ENCODE measurements around the gene RRP15. TPM values are rescaled to one million over a fixed set of nuclear protein-coding genes. Genes with fewer than 3 reads are reported as not detected.

The RRP15 gene
- total RNA-seq, 1 donor from 2014 or later: 3.6 TPM

- DNase-seq (ENCODE audit: low read depth in 2 of 2): no peak
These were observed 77.5 kb downstream of the RRP15 start for GRCh38 chr1:218362418-218363076.

GRCh38 chr1:218363141-218363540 is 78.0 kb downstream of the RRP15 start:
- no peak for DNase-seq (ENCODE audit: low read depth in 2 of 2)

DNA sequence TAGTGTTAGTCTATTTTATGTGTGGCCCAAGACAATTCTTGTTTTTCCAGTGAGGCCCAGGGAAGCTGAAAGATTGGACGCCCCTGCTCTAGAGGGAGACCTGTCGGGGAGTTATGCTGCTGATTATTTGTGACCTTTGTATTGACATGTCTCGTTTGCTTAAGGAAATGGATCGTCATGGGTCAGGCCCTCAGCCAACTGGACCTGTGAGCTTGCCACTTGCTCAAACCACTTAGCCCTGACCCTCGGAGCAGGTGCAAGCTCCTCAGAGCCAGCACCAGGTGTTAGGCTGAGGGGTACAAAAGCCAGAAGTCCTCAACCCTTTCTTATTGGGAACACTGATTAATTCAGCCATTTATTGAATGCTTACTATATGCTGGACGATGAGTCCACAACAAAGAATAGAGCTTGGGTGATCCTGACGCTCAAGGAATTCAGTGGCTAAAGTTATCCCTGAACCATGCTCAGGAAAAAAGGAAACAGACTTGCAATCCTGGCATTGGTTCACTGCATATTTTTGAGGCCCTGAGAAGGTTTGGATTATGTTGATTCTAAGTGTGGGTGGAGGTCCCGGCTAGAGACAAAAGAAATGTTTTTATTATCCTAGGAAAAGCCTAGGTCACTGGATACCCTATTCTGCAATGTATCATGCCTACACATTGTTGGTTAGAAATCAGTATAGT is 79.1 kb downstream of the RRP15 start:
- DNase-seq (ENCODE audit: low read depth in 2 of 2): peak in 1 of 2 donors; percentile 34

DNA sequence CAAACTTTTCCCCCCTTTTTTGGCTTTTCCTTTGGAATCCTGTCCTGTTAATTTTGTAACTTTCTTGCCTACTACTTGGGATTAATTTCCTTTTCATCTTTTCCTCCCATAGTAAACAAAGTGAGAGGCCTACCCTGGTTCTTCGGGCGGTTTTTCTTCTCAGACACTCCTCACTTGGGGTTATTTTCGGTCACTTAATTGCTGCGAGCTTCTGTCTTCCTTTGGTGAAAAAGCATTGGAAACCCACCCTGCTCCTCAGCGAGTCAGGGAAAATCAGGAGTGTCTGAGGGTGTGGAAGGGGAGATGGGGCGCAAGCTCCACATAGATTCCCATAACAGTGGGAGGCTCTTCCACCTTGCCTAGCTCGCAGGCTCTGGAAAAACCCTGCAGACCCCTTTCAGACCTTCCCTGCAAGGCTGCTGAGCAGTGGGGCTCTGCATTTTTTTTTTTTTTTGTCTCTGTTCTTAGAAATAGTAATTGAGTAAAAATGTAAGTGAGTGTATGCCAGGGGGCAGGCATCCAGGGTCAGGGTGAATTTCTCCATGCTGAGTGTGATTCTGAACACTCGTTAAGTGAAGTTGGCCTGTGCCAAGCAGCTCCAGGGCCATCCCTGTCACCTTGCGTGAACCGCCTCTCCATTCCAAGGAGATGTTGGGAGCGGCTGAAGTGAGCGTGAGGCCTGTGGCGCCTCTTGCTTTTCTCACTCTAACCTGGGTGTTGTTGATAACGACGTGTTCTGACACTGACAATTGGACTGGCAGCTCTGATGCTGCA is 80.3 kb downstream of the RRP15 start:
- no peak for DNase-seq (ENCODE audit: low read depth in 2 of 2)

DNA sequence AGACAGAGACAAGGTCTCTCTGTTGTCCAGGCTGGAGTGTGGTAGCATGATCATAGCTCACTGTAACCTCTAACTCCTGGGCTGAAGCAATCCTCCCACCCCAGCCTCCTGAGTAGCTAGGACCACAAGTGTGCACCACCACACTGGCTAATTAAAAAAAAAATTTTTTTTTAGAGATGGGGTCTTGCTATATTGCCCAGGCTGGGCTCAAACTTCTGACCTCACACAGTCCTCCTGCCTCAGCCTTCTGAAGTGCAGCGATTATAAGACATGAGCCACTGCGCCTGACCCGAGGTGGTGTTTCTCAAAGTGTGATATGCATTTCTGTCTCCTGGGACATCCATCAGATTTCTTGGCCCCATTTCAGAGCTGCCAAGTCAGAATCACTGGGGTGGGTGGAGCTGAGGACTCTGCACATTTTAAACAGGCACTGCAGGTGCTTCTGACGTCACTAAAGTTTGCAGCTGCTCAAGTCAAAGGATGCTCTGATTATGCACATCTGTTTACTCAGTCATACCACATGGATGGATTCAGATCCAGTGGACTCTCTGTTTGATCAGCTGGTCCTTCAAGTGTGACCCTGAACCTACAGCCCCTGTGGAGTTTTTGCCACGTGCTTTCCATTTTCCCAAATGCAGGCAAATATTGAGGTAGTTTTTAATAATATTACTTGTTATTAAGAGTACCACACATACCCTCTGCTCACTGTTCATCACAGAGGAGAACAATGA is 81.4 kb downstream of the RRP15 start:
- DNase-seq (ENCODE audit: low read depth in 2 of 2): no peak

- DNase-seq (ENCODE audit: low read depth in 2 of 2): no peak
These were observed 82.0 kb downstream of the RRP15 start for GRCh38 chr1:218367118-218367517.

DNA sequence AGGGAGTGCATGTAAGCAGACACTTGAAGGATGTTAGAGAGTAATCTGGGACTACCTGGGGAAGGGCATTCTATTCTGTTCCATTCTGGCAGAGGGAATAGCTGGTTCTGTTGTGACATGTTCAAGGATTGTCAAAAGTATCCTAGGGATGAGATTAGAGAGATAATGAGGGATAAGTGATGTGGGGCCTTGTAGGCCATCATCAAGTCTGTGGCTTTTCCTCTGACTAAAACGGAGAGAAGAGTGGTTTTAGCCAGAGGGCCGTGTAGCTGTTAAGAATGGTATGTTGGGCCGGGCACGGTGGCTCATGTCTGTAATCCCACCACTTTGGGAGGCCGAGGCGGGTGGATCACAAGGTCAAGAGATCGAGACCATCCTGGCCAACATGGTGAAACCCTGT is 83.6 kb downstream of the RRP15 start:
- no peak for DNase-seq (ENCODE audit: low read depth in 2 of 2)

GRCh38 chr1:218369688-218370511 is 84.8 kb downstream of the RRP15 start:
- no peak for DNase-seq (ENCODE audit: low read depth in 2 of 2)

DNA sequence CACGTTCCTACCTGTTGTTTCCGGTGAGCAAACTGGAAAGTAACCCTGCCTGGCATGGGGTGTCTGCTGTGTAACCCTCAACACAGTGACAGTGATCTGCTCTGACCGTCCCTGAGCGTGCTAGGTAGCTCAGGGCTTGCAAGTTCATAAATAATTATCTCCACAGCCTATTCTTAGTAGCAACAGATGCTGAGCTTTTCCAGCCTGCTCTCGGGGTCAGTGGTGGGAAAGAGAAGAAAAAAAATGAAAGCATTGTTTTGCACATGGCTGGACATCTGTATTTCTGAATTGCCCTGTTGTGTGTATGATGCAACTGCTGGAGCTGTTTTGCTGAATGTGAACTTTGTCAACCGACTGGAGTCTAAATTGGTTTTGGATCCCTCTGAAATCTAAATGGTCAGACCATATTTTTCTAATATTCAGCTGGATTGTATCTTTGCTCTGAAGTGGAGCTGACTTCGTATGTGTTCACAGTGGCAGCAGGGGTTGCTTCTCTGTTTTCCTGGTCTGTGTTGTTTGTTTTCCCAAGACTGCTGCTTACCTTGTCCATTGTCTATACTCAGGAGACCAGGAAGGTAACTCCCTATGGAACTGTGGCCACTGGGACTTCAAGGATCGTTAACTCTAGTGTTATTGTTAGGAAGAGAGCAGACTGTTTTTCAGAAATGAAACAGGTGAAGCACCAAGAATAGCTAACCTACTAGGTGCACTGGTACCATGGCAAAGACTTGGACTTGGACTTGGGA is 87.0 kb downstream of the RRP15 start:
- DNase-seq (ENCODE audit: low read depth in 2 of 2): peak; percentile 51 to 64

- peak in 1 of 2 donors; percentile 95 for DNase-seq (ENCODE audit: low read depth in 2 of 2)
These were observed 89.6 kb downstream of the RRP15 start for GRCh38 chr1:218374401-218375353.

- DNase-seq (ENCODE audit: low read depth in 2 of 2): no peak
These were observed 91.6 kb downstream of the RRP15 start for GRCh38 chr1:218376722-218377121.

DNA sequence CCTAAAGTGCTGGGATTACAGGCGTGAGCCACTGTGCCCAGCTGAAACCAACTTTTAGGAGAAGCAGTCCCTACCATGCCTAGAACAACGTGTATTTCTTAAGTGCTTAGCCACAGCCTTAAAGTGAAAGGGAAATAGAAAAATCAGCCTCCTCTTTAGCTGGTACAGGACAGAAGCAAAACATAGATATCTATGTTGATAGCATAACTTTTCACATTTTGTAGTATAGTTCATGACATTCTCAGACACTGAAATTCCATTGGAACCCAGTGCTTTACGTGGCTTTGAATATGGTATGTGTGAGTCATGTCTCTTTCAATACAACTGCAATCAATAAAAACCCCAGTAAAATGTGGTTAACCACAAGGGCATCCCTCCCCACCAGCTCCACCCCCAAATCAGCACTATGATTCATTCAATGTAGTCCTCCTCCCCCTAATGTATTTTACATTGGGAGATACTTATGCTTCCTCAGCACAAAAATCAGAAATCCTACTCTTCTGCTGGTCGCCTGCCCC is 92.1 kb downstream of the RRP15 start:
- peak in 1 of 2 donors; percentile 83 for DNase-seq (ENCODE audit: low read depth in 2 of 2)

DNA sequence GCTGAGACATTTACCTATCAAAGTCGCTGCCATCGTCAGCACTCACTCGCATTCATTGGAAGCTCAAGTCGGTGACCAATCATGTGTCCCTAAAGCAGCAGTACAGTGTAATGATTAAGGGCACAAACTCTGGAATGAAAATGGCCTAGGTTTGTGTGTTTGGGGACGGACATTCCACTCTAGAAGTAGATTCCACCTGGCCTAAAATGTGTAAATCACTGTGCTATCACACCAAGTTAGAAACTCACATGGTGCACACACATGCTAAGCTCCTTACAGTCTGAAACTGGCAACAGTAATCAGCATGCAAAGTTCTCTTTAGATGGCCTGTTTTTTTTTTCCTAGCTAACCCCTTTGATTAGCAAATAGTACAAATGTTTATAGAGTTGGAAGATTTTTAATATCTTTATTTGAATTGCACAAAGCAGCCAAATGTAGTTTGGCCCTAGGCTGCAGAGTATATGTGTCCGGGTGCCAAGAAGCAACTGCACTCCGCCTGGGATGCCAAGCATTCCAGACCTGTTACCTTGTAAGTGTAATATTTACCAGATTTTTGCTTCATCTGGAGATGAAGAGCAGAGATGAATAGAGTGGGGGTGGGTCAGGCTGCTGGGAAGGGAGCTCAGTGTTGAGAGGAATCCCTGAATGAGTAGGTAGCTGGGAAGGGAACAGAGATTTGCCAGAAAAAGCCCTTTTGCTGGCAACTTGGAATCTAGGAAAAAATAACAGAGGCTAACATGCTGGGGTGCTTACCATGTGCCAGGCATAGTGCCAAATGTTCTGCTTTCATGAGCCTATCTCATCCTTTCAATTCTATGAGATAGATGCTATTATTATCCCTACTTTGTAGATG is 95.3 kb downstream of the RRP15 start:
- peak; percentile 69 to 71 for DNase-seq (ENCODE audit: low read depth in 2 of 2)

GRCh38 chr1:218382261-218382660 is 97.2 kb downstream of the RRP15 start:
- DNase-seq (ENCODE audit: low read depth in 2 of 2): no peak

- no peak for DNase-seq (ENCODE audit: low read depth in 2 of 2)
These were observed 98.0 kb downstream of the RRP15 start for GRCh38 chr1:218383051-218383450.

DNA sequence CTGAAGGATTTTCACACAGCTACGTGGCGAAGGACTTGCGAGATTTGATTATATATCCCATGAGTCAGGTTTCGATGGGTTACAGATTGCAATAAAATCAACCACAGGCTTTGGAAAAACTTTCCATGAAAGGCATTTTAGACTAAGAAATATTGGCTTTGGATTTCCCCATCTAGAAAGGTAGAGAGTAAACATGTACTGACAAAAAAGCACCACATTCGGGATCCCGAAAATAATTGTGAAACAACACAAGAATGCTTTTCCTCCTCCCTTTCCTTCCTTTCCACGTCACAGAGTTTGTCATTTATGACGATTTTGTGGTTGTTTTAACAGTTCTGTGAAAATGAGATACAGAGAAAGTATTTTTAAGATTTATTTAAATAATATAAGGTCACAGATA is 98.6 kb downstream of the RRP15 start:
- peak; percentile 84 to 86 for DNase-seq (ENCODE audit: low read depth in 2 of 2)

DNA sequence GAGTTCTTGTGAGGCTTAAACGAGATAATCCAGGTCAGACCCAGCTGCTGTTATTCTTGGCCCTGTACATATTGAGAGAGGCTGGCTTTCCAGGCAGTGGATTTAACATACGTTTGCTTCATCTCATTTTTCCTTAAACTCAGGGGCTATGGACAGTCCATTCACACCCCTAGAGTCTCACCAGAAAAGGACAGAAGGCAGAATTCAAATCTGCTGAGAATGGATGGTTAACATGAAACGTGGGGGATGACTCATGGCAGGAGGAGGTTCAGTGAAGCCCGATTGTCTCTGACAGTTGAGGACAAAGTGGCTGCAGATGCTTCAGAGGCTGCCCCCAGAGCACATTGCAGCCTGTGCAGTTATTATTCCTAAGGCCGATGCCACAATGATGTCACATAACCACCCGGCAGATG is 99.5 kb downstream of the RRP15 start:
- DNase-seq (ENCODE audit: low read depth in 2 of 2): peak; percentile 21 to 63
